GM12872 (cell line): Measurements from ENCODE around the gene DNMBP.

Source experiments
- CTCF ChIP-seq: IDR thresholded peaks from 3 replicates; pipeline ENCODE4 v1.5.1; 2011; ENCODE audit warnings: low read depth, mild to moderate bottlenecking, low read length, moderate library complexity; ENCODE audit not compliant: insufficient read depth

DNMBP gene

GRCh38 chr10:100043344-100043743, 33.6 kb upstream of the DNMBP start:
- no peak for TF ChIP-seq CTCF

GRCh38 chr10:100041306-100042002, 31.7 kb upstream of the DNMBP start:
- TF ChIP-seq CTCF = no peak

GRCh38 chr10:100038561-100039071, 28.9 kb upstream of the DNMBP start:
- TF ChIP-seq CTCF = no peak

- TF ChIP-seq CTCF = no peak
These were observed 28.1 kb upstream of the DNMBP start for GRCh38 chr10:100037758-100038315.

GRCh38 chr10:100036850-100037249, 27.1 kb upstream of the DNMBP start:
- TF ChIP-seq CTCF = no peak

- TF ChIP-seq CTCF = no peak
These were observed 24.1 kb upstream of the DNMBP start for GRCh38 chr10:100033766-100034418.

- TF ChIP-seq CTCF = no peak
These were observed 17.7 kb upstream of the DNMBP start for GRCh38 chr10:100027416-100027815.
